Activated T-helper 1 cell treated with anti-CD3 and anti-CD28 coated beads, Interleukin-12 subunit alpha, Interleukin-12 subunit beta, Interleukin-2, Interleukin-4 antibody, amounts not matched to agents 30 ng/mL and 10 ng/mL and 1 ng/mL, durations not matched to agents 14 hours and 24 hours and 36 hours (primary cell): Measurements from ENCODE around the gene LRRC41. TPM values are rescaled to one million over a fixed set of nuclear protein-coding genes. Genes with fewer than 3 reads are reported as not detected.
"Not testable (repeated sequence)": the region's sequence is repeated elsewhere in the genome, so short reads cannot be mapped to it uniquely, and the experiment has no call there.

Source experiments
- DNase-seq: peaks from one replicate; pipeline ENCODE4 v3.0.0; 2021; ENCODE audit warnings: low spot score
- H3K27ac Mint-ChIP-seq: one replicate; pipeline ENCODE4 v1.8.0; 2021; ENCODE audit warnings: mild to moderate bottlenecking, mixed read lengths
- H3K27me3 Mint-ChIP-seq: one replicate; pipeline ENCODE4 v1.8.0; 2022; ENCODE audit warnings: mild to moderate bottlenecking, moderate library complexity, mixed read lengths; ENCODE audit not compliant: insufficient read depth
- H3K36me3 Mint-ChIP-seq: one replicate; pipeline ENCODE4 v1.8.0; 2021; ENCODE audit warnings: low read depth, mixed read lengths
- H3K4me1 Mint-ChIP-seq: one replicate; pipeline ENCODE4 v1.8.0; 2021; ENCODE audit warnings: low read depth, mixed read lengths
- H3K4me3 Mint-ChIP-seq: one replicate; pipeline ENCODE4 v1.8.0; 2021; ENCODE audit warnings: mild to moderate bottlenecking, moderate library complexity, mixed read lengths
- H3K9me3 Mint-ChIP-seq: one replicate; pipeline ENCODE4 v1.8.0; 2021; ENCODE audit warnings: mixed read lengths
- intact Hi-C: fragments of 100-400 bp; cut with micrococcal nuclease; formaldehyde crosslinking; loops from one replicate; pipeline ENCODE4 v1.15.1; 2024
- total RNA-seq: library from RNA; stranded (reverse); gene quantifications from 2 replicates; pipeline ENCODE4 v1.2.3, GENCODE V29; 2022

Gene LRRC41
- total RNA-seq, 1 donor from 2014 or later = 62.6 TPM

- H3K27ac Mint-ChIP-seq, H3K36me3 Mint-ChIP-seq, H3K27me3 Mint-ChIP-seq, H3K9me3 Mint-ChIP-seq, DNase-seq, intact Hi-C loops, H3K4me1 Mint-ChIP-seq, H3K4me3 Mint-ChIP-seq: not testable (repeated sequence)
Observed at GRCh38 chr1:46238865-46239264, 64.6 kb downstream of the LRRC41 start.

GRCh38 chr1:46236882-46237281 is 66.5 kb downstream of the LRRC41 start:
- Mint-ChIP-seq H3K27ac (no peak overlapping the region), H3K4me1 (no peaks in the 10 kb centered on the region), H3K9me3 (peaks cover 5% of the 10 kb centered on the region), H3K4me3 (no peak overlapping the region), H3K27me3 (no peaks in the 10 kb centered on the region), H3K36me3 (no peaks in the 10 kb centered on the region)
- intact Hi-C loops = no loop called here
- DNase-seq = no peak

- H3K4me3 Mint-ChIP-seq, DNase-seq, H3K27me3 Mint-ChIP-seq, H3K9me3 Mint-ChIP-seq, H3K36me3 Mint-ChIP-seq, intact Hi-C loops, H3K4me1 Mint-ChIP-seq, H3K27ac Mint-ChIP-seq: not testable (repeated sequence)
Observed at GRCh38 chr1:46231231-46231630, 72.2 kb downstream of the LRRC41 start.

Other genes with a start within 250 kb of the LRRC41 start
- 3.6 TPM in 2 replicates for gene PIK3R3, start 171.0 kb downstream of the LRRC41 start, total RNA-seq
- gene TSPAN1, start 128.5 kb downstream of the LRRC41 start, total RNA-seq = not detected in 2 replicates
- not detected in 2 replicates for gene P3R3URF, start 127.1 kb downstream of the LRRC41 start, total RNA-seq
- 80.8 and 85.7 TPM in 2 replicates for gene POMGNT1, start 105.2 kb downstream of the LRRC41 start, total RNA-seq
- gene LURAP1, start 100.3 kb downstream of the LRRC41 start, total RNA-seq = 0.15 TPM in 1 of 2 replicates, not detected in the other
- 49.7 and 50.2 TPM in 2 replicates for gene RAD54L, start 55.9 kb downstream of the LRRC41 start, total RNA-seq
- 258 and 268 TPM in 2 replicates for gene UQCRH, start 82 bp upstream of the LRRC41 start, total RNA-seq
- gene NSUN4, start 37.2 kb upstream of the LRRC41 start, total RNA-seq = 37.6 and 39.6 TPM in 2 replicates
- 4.4 and 5.0 TPM in 2 replicates for gene FAAH, start 90.7 kb upstream of the LRRC41 start, total RNA-seq
- not detected in 2 replicates for gene DMBX1, start 186.2 kb upstream of the LRRC41 start, total RNA-seq
- not detected in 2 replicates for gene KNCN, start 248.0 kb upstream of the LRRC41 start, total RNA-seq